DOHH2 (cell line): ENCODE measurements around the gene GDPGP1.

ENCODE experiments used
- EZH2phosphoT487 ChIP-seq: fragments of 200-600 bp; sonication (generic); IDR thresholded peaks from 2 replicates; pipeline ENCODE4 v1.6.1; 2017; ENCODE audit warnings: borderline replicate concordance, mild to moderate bottlenecking, antibody characterized with exemption, low read length, moderate library complexity, mixed read lengths
- TF ChIP-seq, protein P1 (sequence below): fragments of 200-600 bp; sonication (generic); IDR thresholded peaks from one replicate; pipeline ENCODE4 v1.5.1; 2014; ENCODE audit warnings: antibody characterized with exemption, mild to moderate bottlenecking, low read depth, low read length; ENCODE audit not compliant: poor library complexity, severe bottlenecking

DNA sequence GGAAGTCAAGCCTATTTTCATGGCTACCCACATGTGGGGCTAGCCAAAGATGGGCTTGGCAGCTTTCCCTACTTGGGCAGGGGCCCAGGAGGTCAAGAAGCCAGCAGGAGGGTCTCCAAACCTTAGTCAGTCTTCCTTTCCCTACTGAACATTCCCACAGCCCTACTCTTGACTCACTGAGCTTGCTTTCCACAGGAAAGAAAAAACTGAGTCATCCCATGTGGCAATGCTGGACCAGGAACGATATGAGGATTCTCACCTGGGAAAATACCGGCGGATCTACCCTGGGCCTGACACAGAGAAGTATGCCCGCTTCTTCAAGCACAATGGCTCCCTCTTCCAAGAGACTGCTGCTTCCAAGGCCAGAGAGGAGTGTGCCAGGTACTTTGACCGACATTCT lies 27.8 kb downstream of the GDPGP1 start:
- TF ChIP-seq, protein P1, sequence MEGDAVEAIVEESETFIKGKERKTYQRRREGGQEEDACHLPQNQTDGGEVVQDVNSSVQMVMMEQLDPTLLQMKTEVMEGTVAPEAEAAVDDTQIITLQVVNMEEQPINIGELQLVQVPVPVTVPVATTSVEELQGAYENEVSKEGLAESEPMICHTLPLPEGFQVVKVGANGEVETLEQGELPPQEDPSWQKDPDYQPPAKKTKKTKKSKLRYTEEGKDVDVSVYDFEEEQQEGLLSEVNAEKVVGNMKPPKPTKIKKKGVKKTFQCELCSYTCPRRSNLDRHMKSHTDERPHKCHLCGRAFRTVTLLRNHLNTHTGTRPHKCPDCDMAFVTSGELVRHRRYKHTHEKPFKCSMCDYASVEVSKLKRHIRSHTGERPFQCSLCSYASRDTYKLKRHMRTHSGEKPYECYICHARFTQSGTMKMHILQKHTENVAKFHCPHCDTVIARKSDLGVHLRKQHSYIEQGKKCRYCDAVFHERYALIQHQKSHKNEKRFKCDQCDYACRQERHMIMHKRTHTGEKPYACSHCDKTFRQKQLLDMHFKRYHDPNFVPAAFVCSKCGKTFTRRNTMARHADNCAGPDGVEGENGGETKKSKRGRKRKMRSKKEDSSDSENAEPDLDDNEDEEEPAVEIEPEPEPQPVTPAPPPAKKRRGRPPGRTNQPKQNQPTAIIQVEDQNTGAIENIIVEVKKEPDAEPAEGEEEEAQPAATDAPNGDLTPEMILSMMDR = no peak
- no peak for TF ChIP-seq EZH2phosphoT487
